Measurements from ENCODE around the gene PROM1.

GRCh38 chr4:16031546-16032395 lies 52.1 kb downstream of the PROM1 start:
- TF ChIP-seq CTCF (IDR thresholded peaks at IDR 0.05) (no peak), POLR2A (IDR thresholded peaks at IDR 0.05) (no peak)

Data from body of pancreas (tissue), 4 donors.